ENCODE results near the gene MELTF.

DNA sequence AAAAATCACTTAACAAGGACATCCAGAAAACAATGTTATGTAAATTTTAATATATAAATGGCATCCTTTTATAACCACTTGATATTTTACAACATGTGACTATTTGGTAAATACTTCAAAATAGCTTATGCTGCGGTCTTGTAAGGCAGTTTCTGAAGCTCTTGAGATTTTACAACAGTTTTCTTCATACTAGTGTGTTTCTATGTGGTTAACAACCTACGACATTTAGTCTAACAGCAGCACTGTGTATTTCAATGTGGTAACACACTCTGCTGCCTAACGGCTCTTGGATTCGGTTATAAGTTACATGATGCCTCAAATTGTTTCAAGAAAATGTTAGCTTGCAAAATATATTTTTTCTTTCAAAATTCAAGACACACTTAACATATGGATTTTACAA, 12.9 kb upstream of the MELTF start:
- TF ChIP-seq, protein P1, sequence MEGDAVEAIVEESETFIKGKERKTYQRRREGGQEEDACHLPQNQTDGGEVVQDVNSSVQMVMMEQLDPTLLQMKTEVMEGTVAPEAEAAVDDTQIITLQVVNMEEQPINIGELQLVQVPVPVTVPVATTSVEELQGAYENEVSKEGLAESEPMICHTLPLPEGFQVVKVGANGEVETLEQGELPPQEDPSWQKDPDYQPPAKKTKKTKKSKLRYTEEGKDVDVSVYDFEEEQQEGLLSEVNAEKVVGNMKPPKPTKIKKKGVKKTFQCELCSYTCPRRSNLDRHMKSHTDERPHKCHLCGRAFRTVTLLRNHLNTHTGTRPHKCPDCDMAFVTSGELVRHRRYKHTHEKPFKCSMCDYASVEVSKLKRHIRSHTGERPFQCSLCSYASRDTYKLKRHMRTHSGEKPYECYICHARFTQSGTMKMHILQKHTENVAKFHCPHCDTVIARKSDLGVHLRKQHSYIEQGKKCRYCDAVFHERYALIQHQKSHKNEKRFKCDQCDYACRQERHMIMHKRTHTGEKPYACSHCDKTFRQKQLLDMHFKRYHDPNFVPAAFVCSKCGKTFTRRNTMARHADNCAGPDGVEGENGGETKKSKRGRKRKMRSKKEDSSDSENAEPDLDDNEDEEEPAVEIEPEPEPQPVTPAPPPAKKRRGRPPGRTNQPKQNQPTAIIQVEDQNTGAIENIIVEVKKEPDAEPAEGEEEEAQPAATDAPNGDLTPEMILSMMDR (IDR thresholded peaks at IDR 0.05): no peak
- TF ChIP-seq EZH2 (IDR thresholded peaks at IDR 0.05; ENCODE audit: borderline replicate concordance, insufficient read depth, low read depth, low read length, poor library complexity, severe bottlenecking): no peak
